ENCODE results near the gene PRIMA1.

GRCh38 chr14:93688820-93689219, 99.5 kb downstream of the PRIMA1 start:
- TF ChIP-seq CTCF (conservative IDR thresholded peaks at IDR 0.05 in 1 of 2, IDR thresholded peaks at IDR 0.05 in 1 of 2; ENCODE audit: low read depth in 1 of 2, low read length in 2 of 2) = no peak
- no peak for TF ChIP-seq EZH2 (IDR thresholded peaks at IDR 0.05; ENCODE audit: low read length, missing control alignments)

Measured in fibroblast of lung (primary cell).